Right lobe of liver (tissue), 6 donors: ENCODE results near the gene EFHD1. TPM values are rescaled to one million over a fixed set of nuclear protein-coding genes. Genes with fewer than 3 reads are reported as not detected.

Source experiments
- ATAC-seq, 4 donors: fragments of 200-7000 bp; cut with Tn5 transposase; one replicate each; pipeline ENCODE4 v1.9.1; 2020; ENCODE audit warnings: mild to moderate bottlenecking in 4 of 4, moderate library complexity in 4 of 4
- DNase-seq, 3 donors: peaks; one replicate each; pipeline ENCODE4 v3.0.0-alpha.2; 2020
- H3K27ac ChIP-seq, 3 donors: fragments of 200-600 bp; one replicate each; pipeline ENCODE4 v1.8.0; 2022
- H3K27me3 ChIP-seq, 2 donors: fragments of 200-600 bp; one replicate each; pipeline ENCODE4 v1.8.0; 2022
- H3K36me3 ChIP-seq, 4 donors: fragments of 200-600 bp; sonication (generic) in 1 of 4; one replicate each; pipeline versions ENCODE4 v1.5.1 to v1.8.0; 2017 to 2022; ENCODE audit warnings: control low read depth in 1 of 4
- H3K4me1 ChIP-seq, 4 donors: fragments of 200-600 bp; sonication (generic) in 1 of 4; one replicate each; pipeline versions ENCODE4 v1.5.1 to v1.8.0; 2017 to 2022; ENCODE audit warnings: control low read depth in 1 of 4
- H3K4me3 ChIP-seq, 3 donors: fragments of 200-600 bp; one replicate each; pipeline ENCODE4 v1.8.0; 2022
- H3K9me3 ChIP-seq, 4 donors: fragments of 200-600 bp; sonication (generic) in 1 of 4; one replicate each; pipeline versions ENCODE4 v1.5.1 to v1.8.0; 2017 to 2022; ENCODE audit warnings: control low read depth in 1 of 4
- POLR2A ChIP-seq: fragments of 450-650 bp; IDR thresholded peaks from one replicate; pipeline ENCODE4 v1.6.1; 2017; ENCODE audit warnings: antibody characterized with exemption, mild to moderate bottlenecking
- WGBS: methylation state at CpG from one replicate; pipeline ENCODE4 v1.1.6; 2018; ENCODE audit warnings: low coverage, low lambda C conversion rate; ENCODE audit not compliant: insufficient coverage; ENCODE audit errors: missing lambda C conversion rate; 5-methylcytosine and 5-hydroxymethylcytosine counted together
- intact Hi-C, 2 donors: fragments of 100-400 bp; cut with DNase I; formaldehyde crosslinking; loops; one replicate each; pipeline versions ENCODE4 v1.11.2 to v1.14.1; 2022
- total RNA-seq, 6 experiments: library from RNA; depleted of rRNA in 2 of 6; stranded (reverse); fragments of >200 nt in 2 of 6; fragmentation: NEBNext Ultra II Directional in 3 of 6; extraction: Animal tissue kit (Norgen Biotek cat#: 25700) in 3 of 6; gene quantifications; one replicate each; pipeline versions ENCODE4 v1.1.0 to v1.2.4, GENCODE V29; 2016 to 2023
- TF ChIP-seq, protein P1 (sequence below), 4 donors: fragments of 200-600 bp in 3 of 4; fragments of 450-650 bp in 1 of 4; IDR thresholded peaks; one replicate each; pipeline versions ENCODE4 v1.5.1 to v1.8.0; 2016 to 2022; ENCODE audit warnings: antibody characterized with exemption in 4 of 4, mild to moderate bottlenecking in 2 of 4
- donor health status: DM: no; HTN: yes; CAD: no.
- donor health status: DM: no; HTN: no; CAD: no.
- donor health status: DM: no; HTN: no; CAD: no.
- donor health status: DM: no; HTN: yes; CAD: no.
- donor health status: DM: no; HTN: yes; CAD: no.

EFHD1 gene
- total RNA-seq, 6 experiments from 2014 or later, result 7.3 to 30.3 (median 10.7) TPM

GRCh38 chr2:232649033-232649432 lies 15.6 kb downstream of the EFHD1 start:
- Histone ChIP-seq H3K27me3 (no peaks in the 10 kb centered on the region), H3K9me3 (no peaks in the 10 kb centered on the region), H3K27ac (no peak overlapping the region), H3K36me3 (no peaks in the 10 kb centered on the region), H3K4me1 (peaks cover 0 to 23% (median 0%) of the 10 kb centered on the region in 4 donors), H3K4me3 (no peak overlapping the region)
- DNase-seq (no peak), ATAC-seq (no peak)
- intact Hi-C loops, result no loop called here
- TF ChIP-seq, protein P1, sequence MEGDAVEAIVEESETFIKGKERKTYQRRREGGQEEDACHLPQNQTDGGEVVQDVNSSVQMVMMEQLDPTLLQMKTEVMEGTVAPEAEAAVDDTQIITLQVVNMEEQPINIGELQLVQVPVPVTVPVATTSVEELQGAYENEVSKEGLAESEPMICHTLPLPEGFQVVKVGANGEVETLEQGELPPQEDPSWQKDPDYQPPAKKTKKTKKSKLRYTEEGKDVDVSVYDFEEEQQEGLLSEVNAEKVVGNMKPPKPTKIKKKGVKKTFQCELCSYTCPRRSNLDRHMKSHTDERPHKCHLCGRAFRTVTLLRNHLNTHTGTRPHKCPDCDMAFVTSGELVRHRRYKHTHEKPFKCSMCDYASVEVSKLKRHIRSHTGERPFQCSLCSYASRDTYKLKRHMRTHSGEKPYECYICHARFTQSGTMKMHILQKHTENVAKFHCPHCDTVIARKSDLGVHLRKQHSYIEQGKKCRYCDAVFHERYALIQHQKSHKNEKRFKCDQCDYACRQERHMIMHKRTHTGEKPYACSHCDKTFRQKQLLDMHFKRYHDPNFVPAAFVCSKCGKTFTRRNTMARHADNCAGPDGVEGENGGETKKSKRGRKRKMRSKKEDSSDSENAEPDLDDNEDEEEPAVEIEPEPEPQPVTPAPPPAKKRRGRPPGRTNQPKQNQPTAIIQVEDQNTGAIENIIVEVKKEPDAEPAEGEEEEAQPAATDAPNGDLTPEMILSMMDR (IDR thresholded peaks at IDR 0.05), result no peak
- no CpG with 5 or more reads among the region's 11 CpGs for WGBS

DNA sequence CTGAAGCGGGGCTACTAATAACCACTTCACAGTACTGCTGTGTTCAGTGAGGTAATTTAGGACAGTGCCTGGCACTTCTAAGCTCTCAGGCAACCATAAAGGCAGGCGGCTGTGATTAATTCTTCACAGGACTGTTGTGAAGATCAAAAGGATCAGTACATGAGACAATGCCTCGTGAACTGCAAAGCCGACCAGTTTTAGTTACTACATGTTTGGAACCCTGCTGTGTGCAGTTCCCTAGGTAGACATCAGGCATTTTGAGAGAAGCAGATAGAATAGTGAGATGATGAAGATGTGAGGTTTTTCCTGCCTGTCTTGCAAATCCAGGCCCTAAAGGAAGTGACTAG lies 19.1 kb downstream of the EFHD1 start:
- ATAC-seq (peak in 2 of 4 donors; percentile 5 to 9), DNase-seq (no peak)
- 54% methylated on average over 3 of the region's 4 CpGs for WGBS
- TF ChIP-seq POLR2A, result no peak
- TF ChIP-seq, protein P1 (IDR thresholded peaks at IDR 0.05), result no peak
- Histone ChIP-seq H3K27ac (peak overlapping the region in 2 of 3 donors; percentile 53 to 68), H3K4me3 (no peak overlapping the region), H3K4me1 (peaks cover 0 to 20% (median 0%) of the 10 kb centered on the region in 4 donors), H3K9me3 (no peaks in the 10 kb centered on the region), H3K36me3 (no peaks in the 10 kb centered on the region), H3K27me3 (no peaks in the 10 kb centered on the region)
- intact Hi-C loops, result no loop called here

DNA sequence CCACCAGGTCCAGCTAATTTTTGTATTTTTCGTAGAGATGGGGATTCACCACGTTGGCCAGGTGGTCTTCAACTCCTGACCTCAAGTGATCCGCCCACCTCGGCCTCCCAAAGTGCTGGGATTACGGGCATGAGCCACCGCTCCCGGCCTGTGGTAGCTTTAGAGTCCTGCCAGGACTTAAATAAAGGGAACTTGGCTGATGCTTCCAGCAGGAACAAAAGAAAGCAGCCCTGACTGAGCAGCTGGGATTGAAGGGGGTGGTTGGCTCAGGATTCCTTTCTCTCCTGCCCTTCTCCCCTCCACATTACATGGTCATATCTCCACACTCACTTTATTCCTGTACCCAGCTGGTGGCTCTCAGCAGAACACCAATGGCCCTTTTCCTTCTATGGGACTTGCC lies 20.0 kb downstream of the EFHD1 start:
- no peaks in the 10 kb centered on the region for H3K27me3 ChIP-seq
- WGBS, result 98% methylated on average over 7 of the region's 7 CpGs
- H3K36me3 ChIP-seq, result no peaks in the 10 kb centered on the region
- intact Hi-C loops, result no loop called here
- no peak for ATAC-seq
- no peak overlapping the region for H3K4me3 ChIP-seq
- TF ChIP-seq POLR2A, result no peak
- TF ChIP-seq, protein P1 (IDR thresholded peaks at IDR 0.05), result no peak
- no peaks in the 10 kb centered on the region for H3K9me3 ChIP-seq
- DNase-seq, result no peak
- H3K27ac ChIP-seq, result peak overlapping the region in 1 of 3 donors; percentile 53
- H3K4me1 ChIP-seq, result peaks cover 0 to 20% (median 0%) of the 10 kb centered on the region in 4 donors

GRCh38 chr2:232655392-232655791 lies 22.0 kb downstream of the EFHD1 start:
- Histone ChIP-seq H3K9me3 (no peaks in the 10 kb centered on the region), H3K4me1 (peaks cover 0 to 20% (median 0%) of the 10 kb centered on the region in 4 donors), H3K36me3 (no peaks in the 10 kb centered on the region), H3K27me3 (no peaks in the 10 kb centered on the region), H3K4me3 (no peak overlapping the region), H3K27ac (peak overlapping the region; percentile 53 to 95 (median 70))
- 62% methylated on average over 5 of the region's 6 CpGs for WGBS
- TF ChIP-seq, protein P1 (IDR thresholded peaks at IDR 0.05), result no peak
- intact Hi-C loops, result no loop called here
- DNase-seq (peak in 2 of 3 donors; percentile 49 to 81), ATAC-seq (peak; percentile 66 to 88 (median 83))
